Measurements from ENCODE around the gene DMD. TPM values are rescaled to one million over a fixed set of nuclear protein-coding genes. Genes with fewer than 3 reads are reported as not detected.

The DMD gene
- total and polyA plus RNA-seq, 7 donors, result 2.5 to 260 (median 183) TPM

DNA sequence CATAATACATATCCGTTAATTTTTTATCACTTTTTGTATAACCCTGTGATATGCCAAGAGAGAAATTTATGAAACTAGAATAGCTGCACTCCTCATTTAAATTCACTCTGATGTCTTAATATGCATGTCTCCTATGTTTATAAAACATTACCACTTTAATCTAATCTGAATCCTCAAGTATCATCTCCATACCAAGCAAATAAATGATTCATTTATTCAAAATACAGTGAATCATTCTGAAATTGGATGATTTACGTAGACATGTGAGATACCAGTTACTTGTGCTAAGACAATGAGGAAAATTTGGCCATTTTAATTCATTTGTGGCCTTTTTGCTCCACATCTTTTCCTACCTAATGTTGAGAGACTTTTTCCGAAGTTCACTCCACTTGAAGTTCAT lies 1704.4 kb downstream of the DMD start:
- H3K4me3 ChIP-seq, result no peak overlapping the region
- 70 to 80% methylated on average over 3 of the region's 3 CpGs for WGBS, 2 donors
- intact Hi-C loops (cut with DNase I), result loop anchor here (10.0 kb wide), 1 partner anchor 242 kb away; no protein-coding TSS in a partner anchor

DNA sequence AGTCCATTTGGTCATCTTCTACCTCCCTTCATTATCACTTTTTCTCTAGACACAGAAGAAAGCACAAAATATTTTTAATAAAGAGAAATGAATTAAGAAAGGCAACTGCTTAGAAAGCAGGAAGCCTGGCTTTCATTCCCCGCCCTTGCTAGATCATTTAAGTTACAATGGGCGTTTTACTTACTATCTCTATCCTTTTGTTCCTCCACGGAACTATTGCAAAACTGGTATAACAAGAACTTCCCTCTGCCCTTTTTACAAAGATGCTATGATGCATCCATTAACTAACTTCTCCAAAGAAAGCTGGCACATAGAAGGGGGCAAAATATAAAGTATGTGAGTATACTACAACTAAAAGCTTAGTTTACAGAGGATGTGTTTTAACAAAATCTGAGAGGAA lies 1705.0 kb downstream of the DMD start:
- WGBS, 2 donors, result 14 to 59% methylated on average over 3 of the region's 3 CpGs

More for the DNA sequence above, 1704.4 kb downstream of the DMD start:
- Histone ChIP-seq H3K36me3 (no peaks in the 10 kb centered on the region), H3K9me3 (no peaks in the 10 kb centered on the region), H3K27ac (peak overlapping the region in 1 of 4 donors; percentile 4), H3K4me1 (peaks cover 0 to 16% (median 6%) of the 10 kb centered on the region in 4 donors), H3K27me3 (no peaks in the 10 kb centered on the region)
- DNase-seq, result no peak
- no peak for TF ChIP-seq POLR2AphosphoS5 (IDR thresholded peaks at IDR 0.05)
- TF ChIP-seq EP300 (IDR thresholded peaks at IDR 0.05), result no peak

DNA sequence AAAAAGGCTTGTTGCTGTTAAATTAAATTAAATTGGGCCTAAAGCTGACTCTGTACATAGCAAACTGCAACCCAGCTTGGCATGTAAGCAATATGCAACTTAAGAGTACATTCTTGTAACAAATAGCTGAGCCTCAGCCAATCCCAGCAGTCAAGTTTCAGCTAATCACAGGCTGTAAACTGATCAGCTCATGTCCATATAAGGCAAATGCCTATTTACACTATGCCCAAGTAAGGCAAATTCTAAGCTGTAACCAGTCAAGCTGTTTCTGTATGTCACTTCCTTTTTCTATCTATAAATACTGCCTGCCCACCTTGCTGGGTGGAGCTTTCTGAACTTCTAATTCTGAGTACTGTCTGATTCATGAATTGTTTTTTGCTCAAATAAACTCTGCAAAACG lies 1710.4 kb downstream of the DMD start:
- H3K36me3 ChIP-seq, result no peaks in the 10 kb centered on the region
- H3K27ac ChIP-seq, result no peak overlapping the region
- no peak for DNase-seq
- intact Hi-C loops (cut with DNase I), result loop anchor here (10.0 kb wide), 1 partner anchor 236 kb away; no protein-coding TSS in a partner anchor
- no peak overlapping the region for H3K4me3 ChIP-seq
- TF ChIP-seq POLR2AphosphoS5 (IDR thresholded peaks at IDR 0.05) (no peak), EP300 (IDR thresholded peaks at IDR 0.05) (no peak), POLR2A (IDR thresholded peaks at IDR 0.05) (no peak)
- TF ChIP-seq, protein P1, sequence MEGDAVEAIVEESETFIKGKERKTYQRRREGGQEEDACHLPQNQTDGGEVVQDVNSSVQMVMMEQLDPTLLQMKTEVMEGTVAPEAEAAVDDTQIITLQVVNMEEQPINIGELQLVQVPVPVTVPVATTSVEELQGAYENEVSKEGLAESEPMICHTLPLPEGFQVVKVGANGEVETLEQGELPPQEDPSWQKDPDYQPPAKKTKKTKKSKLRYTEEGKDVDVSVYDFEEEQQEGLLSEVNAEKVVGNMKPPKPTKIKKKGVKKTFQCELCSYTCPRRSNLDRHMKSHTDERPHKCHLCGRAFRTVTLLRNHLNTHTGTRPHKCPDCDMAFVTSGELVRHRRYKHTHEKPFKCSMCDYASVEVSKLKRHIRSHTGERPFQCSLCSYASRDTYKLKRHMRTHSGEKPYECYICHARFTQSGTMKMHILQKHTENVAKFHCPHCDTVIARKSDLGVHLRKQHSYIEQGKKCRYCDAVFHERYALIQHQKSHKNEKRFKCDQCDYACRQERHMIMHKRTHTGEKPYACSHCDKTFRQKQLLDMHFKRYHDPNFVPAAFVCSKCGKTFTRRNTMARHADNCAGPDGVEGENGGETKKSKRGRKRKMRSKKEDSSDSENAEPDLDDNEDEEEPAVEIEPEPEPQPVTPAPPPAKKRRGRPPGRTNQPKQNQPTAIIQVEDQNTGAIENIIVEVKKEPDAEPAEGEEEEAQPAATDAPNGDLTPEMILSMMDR (IDR thresholded peaks at IDR 0.05), result no peak
- no peaks in the 10 kb centered on the region for H3K4me1 ChIP-seq
- no peaks in the 10 kb centered on the region for H3K27me3 ChIP-seq
- no peaks in the 10 kb centered on the region for H3K9me3 ChIP-seq
- 61 to 72% methylated on average over 1 of the region's 1 CpG for WGBS, 2 donors

More for the DNA sequence above, 1705.0 kb downstream of the DMD start:
- DNase-seq, result no peak
- no peaks in the 10 kb centered on the region for H3K27me3 ChIP-seq
- H3K4me3 ChIP-seq, result no peak overlapping the region
- no peaks in the 10 kb centered on the region for H3K36me3 ChIP-seq
- TF ChIP-seq EP300 (IDR thresholded peaks at IDR 0.05) (no peak), POLR2A (IDR thresholded peaks at IDR 0.05) (no peak), POLR2AphosphoS5 (IDR thresholded peaks at IDR 0.05) (no peak)
- TF ChIP-seq, protein P1 (IDR thresholded peaks at IDR 0.05), result no peak
- H3K4me1 ChIP-seq, result peaks cover 0 to 16% (median 6%) of the 10 kb centered on the region in 4 donors
- H3K9me3 ChIP-seq, result no peaks in the 10 kb centered on the region
- no peak overlapping the region for H3K27ac ChIP-seq
- intact Hi-C loops (cut with DNase I), result loop anchor here (10.0 kb wide), 1 partner anchor 242 kb away; no protein-coding TSS in a partner anchor

DNA sequence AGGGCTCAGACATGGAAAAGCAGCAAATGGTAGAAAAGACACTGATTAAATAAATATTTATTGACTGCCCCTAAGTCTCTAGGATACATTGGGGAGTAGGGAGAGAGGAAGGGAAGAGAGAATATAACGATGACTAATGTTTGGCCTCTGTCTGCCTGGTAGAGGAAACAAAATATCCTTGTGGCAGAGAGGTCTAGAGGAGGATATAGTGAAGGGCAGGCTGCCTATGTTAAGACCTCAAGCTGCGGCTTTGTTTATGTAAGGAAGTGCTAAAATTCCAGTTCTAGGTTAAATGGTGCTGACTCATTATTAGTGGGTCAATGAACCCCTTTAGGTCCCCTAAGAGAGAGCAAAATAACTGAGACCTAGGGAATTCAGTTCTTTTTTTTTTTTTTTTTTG lies 1712.2 kb downstream of the DMD start:
- Histone ChIP-seq H3K4me1 (no peaks in the 10 kb centered on the region), H3K27ac (no peak overlapping the region), H3K27me3 (no peaks in the 10 kb centered on the region), H3K4me3 (no peak overlapping the region), H3K9me3 (no peaks in the 10 kb centered on the region), H3K36me3 (no peaks in the 10 kb centered on the region)
- intact Hi-C loops (cut with DNase I), result loop anchor here (5.0 kb wide), 1 partner anchor 62 kb away; no protein-coding TSS in a partner anchor
- WGBS, 2 donors, result 70 to 84% methylated on average over 2 of the region's 2 CpGs
- no peak for DNase-seq
- TF ChIP-seq, protein P1 (IDR thresholded peaks at IDR 0.05), result no peak
- no peak for TF ChIP-seq POLR2A (IDR thresholded peaks at IDR 0.05)
- TF ChIP-seq POLR2AphosphoS5 (IDR thresholded peaks at IDR 0.05), result no peak
- no peak for TF ChIP-seq EP300 (IDR thresholded peaks at IDR 0.05)

DNA sequence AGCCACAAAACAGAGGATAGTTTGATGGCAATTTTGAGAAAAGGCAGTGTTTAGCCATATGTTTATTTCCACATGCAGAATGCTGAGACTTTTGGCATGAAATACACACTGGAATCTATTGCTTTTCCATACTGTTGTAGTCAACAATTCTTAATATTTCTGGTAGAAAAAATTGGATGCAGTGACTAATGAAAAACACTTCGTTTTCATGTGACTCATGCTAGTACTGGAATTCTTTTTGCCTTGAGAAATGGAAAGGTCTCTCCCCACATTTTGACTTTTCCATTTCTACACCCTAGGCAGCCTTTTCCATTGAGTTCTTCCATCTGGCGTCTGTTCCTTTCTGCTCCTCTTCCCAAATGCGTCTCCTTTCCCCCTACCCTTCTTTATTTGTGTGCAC lies 1714.3 kb downstream of the DMD start:
- no peak overlapping the region for H3K4me3 ChIP-seq
- 68 to 89% methylated on average over 3 of the region's 3 CpGs for WGBS, 2 donors
- TF ChIP-seq POLR2A (IDR thresholded peaks at IDR 0.05), result no peak
- no peak for TF ChIP-seq POLR2AphosphoS5 (IDR thresholded peaks at IDR 0.05)
- TF ChIP-seq, protein P1 (IDR thresholded peaks at IDR 0.05), result no peak
- TF ChIP-seq EP300 (IDR thresholded peaks at IDR 0.05), result no peak
- no peaks in the 10 kb centered on the region for H3K4me1 ChIP-seq
- no peak for DNase-seq
- H3K36me3 ChIP-seq, result no peaks in the 10 kb centered on the region
- no peaks in the 10 kb centered on the region for H3K9me3 ChIP-seq
- H3K27me3 ChIP-seq, result no peaks in the 10 kb centered on the region
- H3K27ac ChIP-seq, result no peak overlapping the region
- intact Hi-C loops (cut with DNase I), result loop anchor here (5.0 kb wide), 1 partner anchor 60 kb away; no protein-coding TSS in a partner anchor

Data from sigmoid colon (tissue), 7 donors.